CD4-positive, alpha-beta T cell treated with Interleukin-1 beta for 1 hour (primary cell): ENCODE results near the gene RAB11FIP2.

Experiments
- DNase-seq, 2 donors: peaks; one replicate each; pipeline ENCODE4 v3.0.0-alpha.2; 2020 to 2022

Gene RAB11FIP2

DNA sequence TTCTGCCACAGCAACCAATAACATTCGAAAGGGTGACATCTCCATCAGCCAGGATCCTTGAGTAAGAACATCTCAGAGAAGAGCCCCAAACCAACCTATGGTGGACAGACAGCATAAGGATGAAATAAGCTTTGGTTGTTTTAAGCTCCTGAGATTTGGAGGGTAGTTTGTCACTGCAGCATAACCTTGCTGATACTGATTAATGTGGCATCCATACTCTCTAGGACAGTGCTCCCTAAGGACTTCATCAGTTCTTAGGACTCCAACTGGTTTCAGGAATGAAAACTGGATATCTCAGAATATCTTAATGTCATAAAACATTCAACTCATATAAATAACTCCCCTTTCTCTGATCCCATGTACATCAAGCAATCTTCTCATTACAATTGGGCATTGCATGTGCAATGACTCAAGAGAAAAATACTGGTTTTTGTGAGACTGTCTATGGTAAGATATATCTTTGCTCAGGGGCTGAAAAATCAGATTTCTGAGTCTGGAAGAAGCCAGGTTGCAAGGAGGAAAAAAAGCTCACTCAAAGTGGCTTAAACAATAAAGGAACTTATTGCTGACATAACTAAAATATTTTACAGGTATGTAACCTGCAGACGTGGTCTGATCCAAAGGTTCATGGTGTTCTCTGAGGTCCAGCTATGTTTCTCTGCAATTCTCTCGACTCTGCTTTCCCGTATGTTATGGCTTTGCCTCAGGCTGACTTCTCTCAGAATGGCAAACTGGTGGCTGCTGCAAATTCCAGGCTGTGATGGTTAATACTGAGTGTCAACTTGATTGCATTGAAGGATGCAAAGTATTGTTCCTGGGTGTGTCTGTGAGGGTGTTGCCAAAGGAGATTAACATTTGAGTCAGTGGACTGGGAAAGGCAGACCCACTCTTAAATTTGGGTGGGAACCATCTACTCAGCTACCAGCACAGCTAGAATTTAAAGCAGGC is 65.7 kb downstream of the RAB11FIP2 start:
- DNase-seq: no peak

DNA sequence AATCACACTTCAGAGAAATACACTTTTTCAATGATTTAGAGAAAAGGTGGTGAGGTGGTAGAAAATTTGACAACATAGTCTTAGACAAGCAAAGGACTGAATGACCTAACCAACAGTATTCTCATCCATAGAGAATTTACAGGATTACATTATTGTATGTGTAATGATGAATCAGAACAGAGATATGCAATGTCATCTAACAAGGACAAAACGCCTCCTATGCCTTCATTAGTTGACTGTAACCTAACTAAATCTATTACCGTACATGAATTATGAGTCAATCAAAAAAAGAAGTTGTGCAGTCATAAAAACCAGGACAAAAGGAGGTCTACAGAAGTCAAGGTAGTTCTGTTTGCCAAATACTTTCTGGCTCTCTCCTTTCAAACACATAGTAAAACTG is 66.5 kb downstream of the RAB11FIP2 start:
- no peak for DNase-seq

DNA sequence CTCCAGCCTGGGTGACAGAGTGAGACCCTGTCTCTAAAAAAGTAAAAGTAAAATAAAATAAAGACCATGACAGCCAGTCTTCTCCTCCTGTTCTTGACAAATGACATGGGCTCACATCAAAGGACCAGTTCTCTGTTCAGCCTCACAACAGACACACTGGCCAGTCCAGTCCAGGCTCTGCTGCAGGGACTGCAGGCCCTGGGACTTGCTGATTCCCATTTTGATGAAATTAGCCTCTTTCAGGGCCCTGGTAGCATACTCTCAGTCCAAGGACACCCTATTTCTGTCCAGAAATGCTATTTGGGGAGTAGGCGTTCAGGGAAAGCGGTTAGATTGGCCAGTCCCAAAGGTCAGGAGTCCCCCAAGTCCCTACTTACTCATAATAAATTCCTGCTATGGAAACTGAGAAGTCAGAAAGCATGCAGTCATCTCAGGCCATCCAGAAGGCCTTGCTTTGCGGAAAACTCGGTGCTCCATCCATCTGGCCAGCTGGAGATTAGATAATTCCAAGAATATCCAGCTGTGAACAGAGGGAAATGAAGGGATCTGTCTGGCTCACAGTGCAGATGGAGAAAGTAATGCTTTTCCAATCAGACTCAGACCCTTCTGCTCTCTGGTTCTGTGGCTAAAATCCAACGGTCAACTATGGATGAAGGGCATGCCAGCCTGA is 74.4 kb downstream of the RAB11FIP2 start:
- no peak for DNase-seq

DNA sequence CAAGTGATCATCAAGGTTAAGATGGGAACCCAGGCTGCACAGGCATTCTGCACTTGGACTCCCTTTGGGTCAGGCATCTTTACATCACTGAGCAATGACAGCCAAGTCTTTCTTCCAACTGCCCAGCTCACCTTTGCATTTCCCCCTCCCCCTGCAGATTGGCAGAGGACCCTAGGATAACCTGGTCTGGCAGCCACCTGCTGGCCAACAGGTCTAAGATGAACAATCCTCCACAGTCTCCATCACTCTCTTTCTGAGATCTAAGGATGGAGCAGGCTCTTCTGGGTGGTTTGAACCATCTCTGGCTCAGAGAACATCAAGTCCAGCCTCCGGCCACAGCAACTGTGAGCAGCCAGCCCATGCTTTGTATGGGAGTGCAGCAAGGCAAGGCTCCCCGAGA is 75.8 kb downstream of the RAB11FIP2 start:
- DNase-seq: no peak

DNA sequence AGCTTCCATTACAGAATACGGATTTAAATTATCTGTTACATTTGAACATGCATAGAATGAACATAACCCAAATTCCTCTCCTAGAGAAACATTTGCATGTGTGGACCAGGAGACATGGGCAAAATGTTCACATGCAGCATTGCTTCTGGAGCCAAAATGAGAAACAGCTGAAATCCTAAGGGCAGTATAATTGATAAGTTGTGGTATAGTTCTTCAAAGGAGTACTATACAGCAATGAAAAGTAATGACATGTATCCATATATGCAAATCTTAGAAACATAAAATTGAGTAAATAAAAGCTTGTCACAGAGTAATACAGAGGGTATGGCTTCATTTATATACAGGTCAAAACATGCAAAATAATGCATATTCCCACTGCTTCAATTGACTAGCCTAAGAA is 77.1 kb downstream of the RAB11FIP2 start:
- DNase-seq: no peak

DNA sequence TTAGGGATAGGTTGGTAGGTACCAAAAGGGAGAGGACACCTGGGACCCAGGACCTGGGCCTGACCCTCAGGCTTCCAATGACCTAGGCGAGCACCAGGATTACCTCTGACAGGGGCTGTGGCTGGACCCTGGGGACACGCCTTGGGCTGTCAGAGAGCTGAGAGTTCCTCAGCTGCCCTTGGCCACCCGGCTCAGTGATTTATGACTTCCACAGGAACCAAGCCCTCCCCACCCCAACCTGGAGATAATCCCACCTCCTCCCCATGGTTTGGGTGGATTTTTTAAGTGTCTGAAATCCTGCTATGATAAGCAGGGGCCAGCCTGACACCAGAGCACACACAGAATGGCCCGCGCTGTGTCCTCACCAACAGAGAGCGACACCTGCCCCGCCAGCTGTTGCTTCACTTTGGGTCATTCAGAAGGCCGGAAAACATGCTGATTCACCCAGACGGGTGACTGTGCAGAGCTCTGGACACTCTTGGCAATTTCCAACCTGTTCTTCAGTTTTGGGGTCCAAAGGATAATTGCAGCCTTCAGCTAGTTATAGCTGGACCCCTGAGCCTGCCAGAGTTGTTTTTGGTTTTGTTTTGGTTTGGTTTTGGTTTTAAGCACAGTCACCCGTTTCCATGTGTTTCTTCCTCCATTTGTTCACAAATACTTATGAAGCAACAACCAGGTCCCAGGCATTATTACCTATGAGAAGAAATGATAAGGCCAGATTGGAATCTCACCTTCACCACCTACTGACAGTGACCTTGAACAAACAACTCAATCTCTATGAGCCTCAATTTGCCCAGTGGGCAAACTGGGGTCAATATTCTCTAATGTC is 78.2 kb downstream of the RAB11FIP2 start:
- no peak for DNase-seq

DNA sequence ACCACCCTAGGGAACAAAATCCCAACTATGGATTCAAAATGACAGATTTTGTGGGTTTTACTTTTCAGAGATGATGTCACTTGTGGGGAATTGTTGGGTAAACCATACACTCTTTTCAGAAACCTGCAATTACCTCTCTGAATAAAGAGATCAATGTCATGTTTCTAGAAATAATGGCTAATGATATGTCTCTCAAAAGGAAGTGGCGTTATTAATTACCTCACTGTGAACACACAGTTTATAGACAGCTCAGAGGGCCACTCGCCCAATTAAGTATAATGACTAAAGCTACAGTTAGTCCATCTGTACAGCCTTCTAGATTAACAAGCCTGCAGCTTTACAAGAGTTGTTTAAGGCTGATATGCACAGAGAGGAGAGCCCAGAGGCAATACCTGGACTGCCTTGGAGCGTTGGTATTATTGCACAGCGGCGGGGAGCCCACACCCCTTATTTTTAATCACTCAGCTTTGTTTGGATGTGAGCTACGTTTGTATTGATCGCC is 79.5 kb downstream of the RAB11FIP2 start:
- DNase-seq: no peak

DNA sequence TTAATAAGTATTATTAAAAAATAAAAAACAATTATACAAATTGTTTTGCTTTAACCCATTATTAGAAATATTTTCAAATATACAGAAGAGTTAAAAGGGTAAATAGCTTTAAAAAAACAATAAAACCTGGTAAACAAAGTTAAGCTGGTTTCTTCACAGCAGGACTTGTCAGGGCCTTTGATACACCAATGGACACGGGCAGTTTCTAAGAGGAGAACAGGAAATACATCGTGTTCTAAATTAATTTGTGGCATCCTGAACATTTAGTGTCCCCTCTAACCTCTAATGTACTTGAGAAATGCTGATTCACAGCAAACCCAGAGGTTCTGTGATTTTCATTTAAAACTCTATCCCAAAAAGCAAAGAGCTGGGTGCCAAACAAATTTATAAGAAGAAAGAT is 80.8 kb downstream of the RAB11FIP2 start:
- no peak for DNase-seq

DNA sequence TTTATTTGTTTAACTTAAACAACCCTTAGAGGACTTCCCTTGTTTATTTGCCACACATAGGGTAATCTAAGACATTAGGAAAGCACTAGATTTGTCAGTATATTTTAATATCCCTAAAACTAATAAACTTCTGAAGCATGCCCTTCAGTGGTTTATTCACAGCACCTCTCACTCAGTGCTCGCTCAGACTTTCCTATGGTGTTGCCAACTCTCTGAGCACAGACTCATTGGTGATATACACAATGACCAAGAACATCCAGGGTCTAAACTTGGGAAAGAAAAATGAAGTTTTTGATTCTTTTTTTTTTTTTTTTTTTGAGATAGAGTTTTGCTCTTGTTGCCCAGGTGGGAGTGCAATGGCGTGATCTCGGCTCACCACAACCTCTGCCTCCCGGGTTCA is 82.2 kb downstream of the RAB11FIP2 start:
- DNase-seq: no peak

DNA sequence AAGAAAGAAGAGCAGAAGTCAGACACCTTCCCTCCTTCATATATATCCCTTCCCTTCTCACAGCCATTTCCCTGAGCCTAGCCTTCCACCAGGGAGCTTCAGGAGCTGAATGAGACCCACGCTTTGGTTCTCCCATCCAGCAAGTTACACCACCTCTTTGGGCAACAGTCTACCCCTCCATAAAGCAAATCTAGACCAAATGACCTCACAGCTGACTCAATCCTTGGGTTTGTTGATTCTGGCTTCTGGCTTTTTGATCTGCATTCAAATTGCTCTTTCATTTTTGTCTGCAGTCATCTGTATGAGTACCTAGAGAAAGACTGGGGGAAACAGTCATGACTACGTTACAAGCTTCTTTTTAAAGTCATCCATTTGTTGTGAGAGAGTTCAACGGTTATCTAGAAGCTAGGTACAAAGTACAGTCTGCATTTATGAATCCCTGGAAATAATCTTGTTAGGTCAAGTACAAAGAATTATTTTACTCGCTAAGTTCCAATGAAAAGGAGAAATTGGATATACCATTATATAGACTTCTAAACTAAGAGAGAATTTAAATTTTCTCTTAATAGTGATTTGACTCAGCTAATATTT is 86.3 kb downstream of the RAB11FIP2 start:
- no peak for DNase-seq

DNA sequence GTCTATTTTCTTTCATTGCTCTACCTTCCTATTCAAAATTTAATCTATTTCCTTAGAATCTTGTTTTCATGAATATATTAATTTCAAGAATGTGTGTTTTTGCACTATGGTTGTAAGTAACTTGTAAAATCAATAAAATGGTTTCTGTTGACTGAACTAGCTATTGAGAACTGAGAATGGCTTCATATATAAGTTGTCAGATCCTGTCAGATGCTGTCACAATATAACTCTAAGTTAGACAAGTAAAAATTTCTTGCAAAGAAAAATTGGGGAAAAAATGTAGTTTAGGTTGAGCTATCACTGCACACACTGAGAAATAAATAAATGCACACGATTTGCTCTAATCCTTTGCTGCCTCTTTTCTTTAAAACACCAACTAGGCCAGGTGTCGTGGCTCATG is 89.8 kb downstream of the RAB11FIP2 start:
- DNase-seq: no peak

DNA sequence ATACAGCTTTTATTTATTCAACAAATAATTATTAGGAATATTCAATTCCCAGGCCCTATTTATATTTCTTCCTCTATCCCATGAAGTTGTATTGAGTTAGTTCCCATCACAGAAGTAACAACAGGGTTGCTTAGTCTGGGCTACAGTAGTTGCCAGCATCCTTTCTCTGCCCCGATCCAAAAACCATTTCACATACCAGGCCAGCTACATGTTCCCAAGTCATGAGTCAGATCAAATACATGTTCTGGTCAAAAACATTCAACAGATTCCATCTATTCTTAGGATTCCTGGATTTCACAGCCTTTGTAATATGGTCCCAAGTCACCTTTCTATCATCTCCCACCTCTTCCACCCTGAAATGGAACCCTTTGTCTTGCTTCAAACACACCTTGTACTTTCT is 91.6 kb downstream of the RAB11FIP2 start:
- no peak for DNase-seq
